Hepatocyte (in vitro differentiated cells): ENCODE measurements around the gene KRTAP10-9. TPM values are rescaled to one million over a fixed set of nuclear protein-coding genes. Genes with fewer than 3 reads are reported as not detected.

Experiments
- DNase-seq: peaks from one replicate; pipeline ENCODE4 v3.0.0-alpha.2; 2016; ENCODE audit warnings: low spot score
- H2AFZ ChIP-seq: fragments of 200-600 bp; sonication (generic); 2 replicates; pipeline ENCODE4 v1.6.0; 2016; ENCODE audit warnings: antibody characterized with exemption, mild to moderate bottlenecking
- H3K27ac ChIP-seq: fragments of 200-600 bp; sonication (generic); 2 replicates; pipeline ENCODE4 v1.5.1; 2016; ENCODE audit warnings: mild to moderate bottlenecking
- H3K27me3 ChIP-seq: fragments of 200-600 bp; sonication (generic); 2 replicates; pipeline ENCODE4 v1.6.1; 2016
- H3K36me3 ChIP-seq: fragments of 200-600 bp; sonication (generic); replicated peaks from 2 replicates; pipeline ENCODE4 v1.5.1; 2016; ENCODE audit warnings: low read depth; ENCODE audit not compliant: insufficient read depth
- H3K4me1 ChIP-seq: fragments of 200-600 bp; sonication (generic); 2 replicates; pipeline ENCODE4 v1.5.1; 2016; ENCODE audit warnings: mild to moderate bottlenecking, moderate library complexity; ENCODE audit not compliant: insufficient read depth
- H3K4me2 ChIP-seq: fragments of 200-600 bp; sonication (generic); 2 replicates; pipeline ENCODE4 v1.6.0; 2016
- H3K4me3 ChIP-seq: fragments of 200-600 bp; sonication (generic); 2 replicates; pipeline ENCODE4 v1.5.1; 2016; ENCODE audit warnings: mild to moderate bottlenecking
- H3K79me2 ChIP-seq: fragments of 200-600 bp; sonication (generic); 2 replicates; pipeline ENCODE4 v1.6.0; 2017; ENCODE audit warnings: mild to moderate bottlenecking
- H3K9me2 ChIP-seq: fragments of 200-600 bp; sonication (generic); replicated peaks from 2 replicates; pipeline ENCODE4 v1.6.0; 2017; ENCODE audit warnings: mild to moderate bottlenecking; ENCODE audit not compliant: insufficient read depth
- H3K9me3 ChIP-seq: fragments of 200-600 bp; sonication (generic); 2 replicates; pipeline ENCODE4 v1.5.1; 2016; ENCODE audit warnings: low read depth, mild to moderate bottlenecking
- H4K20me1 ChIP-seq: fragments of 200-600 bp; sonication (generic); 2 replicates; pipeline ENCODE4 v1.6.0; 2016; ENCODE audit warnings: mild to moderate bottlenecking; ENCODE audit not compliant: insufficient read depth, poor library complexity, severe bottlenecking
- CTCF ChIP-seq: fragments of 200-600 bp; sonication (generic); IDR thresholded peaks from 2 replicates; pipeline ENCODE4 v1.5.1; 2016; ENCODE audit warnings: antibody characterized with exemption, mild to moderate bottlenecking; ENCODE audit not compliant: poor library complexity
- EZH2 ChIP-seq: fragments of 200-600 bp; sonication (generic); IDR thresholded peaks from 2 replicates; pipeline ENCODE4 v1.6.1; 2016; ENCODE audit warnings: antibody characterized with exemption, mild to moderate bottlenecking, borderline replicate concordance
- EZH2phosphoT487 ChIP-seq: fragments of 200-600 bp; sonication (generic); IDR thresholded peaks from one replicate; pipeline ENCODE4 v1.6.1; 2018; ENCODE audit warnings: antibody characterized with exemption, mild to moderate bottlenecking, low read depth, moderate library complexity; ENCODE audit not compliant: unreplicated experiment, severe bottlenecking
- WGBS: methylation state at CpG from one replicate; pipeline ENCODE4 v1.1.6; 2016; ENCODE audit warnings: low lambda C conversion rate; ENCODE audit errors: missing lambda C conversion rate; 5-methylcytosine and 5-hydroxymethylcytosine counted together
- polyA plus RNA-seq: library from polyadenylated mRNA; unstranded; fragments of >200 nt; fragmentation: Nextera tagmentation; extraction: Ambion mirVana; gene quantifications from 2 replicates; pipeline ENCODE4 v1.2.1, GENCODE V29; 2016
- total RNA-seq: library from RNA; depleted of rRNA; stranded (reverse); fragments of >200 nt; gene quantifications from 2 replicates; pipeline ENCODE4 v1.2.3, GENCODE V29; 2014

KRTAP10-9 gene
- total and polyA plus RNA-seq, 2 experiments from 2014 or later: not detected

- no peaks in the 10 kb centered on the region for H3K4me1 ChIP-seq
- H3K9me2 ChIP-seq: no peaks in the 10 kb centered on the region
- no peak for TF ChIP-seq EZH2phosphoT487
- TF ChIP-seq CTCF: no peak
- TF ChIP-seq EZH2: no peak
- H3K4me3 ChIP-seq: no peak overlapping the region
- no peak overlapping the region for H2AFZ ChIP-seq
- no peak for DNase-seq
- no peak overlapping the region for H3K27ac ChIP-seq
- no peak overlapping the region for H3K4me2 ChIP-seq
- no peaks in the 10 kb centered on the region for H3K9me3 ChIP-seq
- no peaks in the 10 kb centered on the region for H3K79me2 ChIP-seq
- H3K27me3 ChIP-seq: no peaks in the 10 kb centered on the region
- H4K20me1 ChIP-seq: no peaks in the 10 kb centered on the region
- WGBS: 48% methylated on average over 4 of the region's 4 CpGs
- H3K36me3 ChIP-seq: no peaks in the 10 kb centered on the region
Measured at GRCh38 chr21:44618504-44618903, 8.4 kb upstream of the KRTAP10-9 start.

- no peaks in the 10 kb centered on the region for H3K36me3 ChIP-seq
- 93% methylated on average over 3 of the region's 3 CpGs for WGBS
- no peaks in the 10 kb centered on the region for H3K4me1 ChIP-seq
- H3K4me3 ChIP-seq: no peak overlapping the region
- H3K4me2 ChIP-seq: no peak overlapping the region
- no peaks in the 10 kb centered on the region for H3K27me3 ChIP-seq
- H3K27ac ChIP-seq: no peak overlapping the region
- no peaks in the 10 kb centered on the region for H3K9me2 ChIP-seq
- H4K20me1 ChIP-seq: no peaks in the 10 kb centered on the region
- H3K79me2 ChIP-seq: no peaks in the 10 kb centered on the region
- no peak for DNase-seq
- no peaks in the 10 kb centered on the region for H3K9me3 ChIP-seq
- TF ChIP-seq EZH2phosphoT487 (no peak), CTCF (no peak), EZH2 (no peak)
- H2AFZ ChIP-seq: no peak overlapping the region
Measured at GRCh38 chr21:44618909-44619308, 8.0 kb upstream of the KRTAP10-9 start.

DNA sequence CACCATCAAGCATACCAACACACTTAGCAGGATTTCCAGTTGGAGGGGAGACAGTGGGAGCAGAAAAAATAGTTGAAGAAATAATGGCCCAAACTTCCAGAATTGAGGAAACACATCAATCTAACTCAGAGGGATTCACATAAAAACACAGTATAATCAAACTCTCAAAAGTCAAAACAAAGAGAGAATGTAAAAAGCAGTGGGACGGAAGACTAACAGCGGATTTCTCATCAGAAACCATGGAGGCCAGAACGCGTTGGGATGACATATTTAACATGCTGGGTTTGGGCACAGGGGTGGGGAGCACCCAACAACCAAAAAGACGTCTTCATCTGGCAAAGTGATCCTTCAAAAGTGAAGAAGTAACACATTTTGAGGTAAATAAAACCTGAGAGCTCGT, 7.0 kb upstream of the KRTAP10-9 start:
- H3K4me1 ChIP-seq: no peaks in the 10 kb centered on the region

More for the DNA sequence above, 7.0 kb upstream of the KRTAP10-9 start:
- DNase-seq: no peak
- no peaks in the 10 kb centered on the region for H4K20me1 ChIP-seq
- H3K4me3 ChIP-seq: no peak overlapping the region
- no peaks in the 10 kb centered on the region for H3K27me3 ChIP-seq
- H3K9me2 ChIP-seq: no peaks in the 10 kb centered on the region
- 90% methylated on average over 6 of the region's 6 CpGs for WGBS
- H3K79me2 ChIP-seq: no peaks in the 10 kb centered on the region
- H2AFZ ChIP-seq: no peak overlapping the region
- no peaks in the 10 kb centered on the region for H3K36me3 ChIP-seq
- no peaks in the 10 kb centered on the region for H3K9me3 ChIP-seq
- H3K27ac ChIP-seq: no peak overlapping the region
- TF ChIP-seq EZH2phosphoT487 (no peak), CTCF (no peak), EZH2 (no peak)
- H3K4me2 ChIP-seq: no peak overlapping the region
